Omental fat pad (tissue), 4 donors: ENCODE data around the gene ADAM15. TPM values are rescaled to one million over a fixed set of nuclear protein-coding genes. Genes with fewer than 3 reads are reported as not detected.
A peak's percentile ranks its signal among the peaks of the same experiment; 100 is the strongest.

Source experiments
- ATAC-seq: fragments of 150-250 bp; one replicate; pipeline ENCODE4 v1.9.1; 2016; ENCODE audit warnings: mild to moderate bottlenecking, moderate library complexity; ENCODE audit not compliant: low FRiP score
- DNase-seq: peaks from one replicate; pipeline ENCODE4 v3.0.0-alpha.2; 2019; ENCODE audit warnings: low spot score
- CTCF ChIP-seq, 3 donors: fragments of 450-650 bp; IDR thresholded peaks; one replicate each; pipeline ENCODE4 v1.5.1; 2016 to 2017; ENCODE audit warnings: antibody characterized with exemption in 3 of 3, mild to moderate bottlenecking in 3 of 3, moderate library complexity in 2 of 3
- total RNA-seq, 4 donors: library from RNA; depleted of rRNA; stranded (reverse); fragments of >200 nt; gene quantifications; one replicate each; pipeline ENCODE4 v1.1.0, GENCODE V29; 2016

Gene ADAM15
- total RNA-seq, 4 donors from 2014 or later, result 116 to 262 (median 157) TPM

GRCh38 chr1:155026154-155026553, 25.0 kb upstream of the ADAM15 start:
- ATAC-seq (no peak), DNase-seq (no peak)
- TF ChIP-seq CTCF (IDR thresholded peaks at IDR 0.05), result no peak

GRCh38 chr1:155026588-155026987, 24.5 kb upstream of the ADAM15 start:
- ATAC-seq (peak; percentile 19), DNase-seq (no peak)
- TF ChIP-seq CTCF (IDR thresholded peaks at IDR 0.05), result no peak

- ATAC-seq (no peak), DNase-seq (no peak)
- TF ChIP-seq CTCF (IDR thresholded peaks at IDR 0.05), result no peak
These were observed 21.4 kb upstream of the ADAM15 start for GRCh38 chr1:155029513-155030242.

GRCh38 chr1:155030243-155030795, 20.8 kb upstream of the ADAM15 start:
- TF ChIP-seq CTCF (IDR thresholded peaks at IDR 0.05), result no peak
- DNase-seq (no peak), ATAC-seq (no peak)

GRCh38 chr1:155030899-155031298, 20.2 kb upstream of the ADAM15 start:
- no peak for DNase-seq
- ATAC-seq, result no peak
- TF ChIP-seq CTCF (IDR thresholded peaks at IDR 0.05), result no peak

- DNase-seq (no peak), ATAC-seq (no peak)
- TF ChIP-seq CTCF (IDR thresholded peaks at IDR 0.05), result no peak
These were observed 18.2 kb upstream of the ADAM15 start for GRCh38 chr1:155032886-155033285.

GRCh38 chr1:155033524-155033923, 17.6 kb upstream of the ADAM15 start, which contains the start of the genes DCST1 and DCST2:
DCST1 (plus strand) TSS chr1:155033824; CDS start chr1:155034037, 213 bp downstream.
DCST2 (minus strand) TSS chr1:155033781; CDS start chr1:155033701, 80 bp downstream.
- ATAC-seq (no peak), DNase-seq (no peak)
- TF ChIP-seq CTCF (IDR thresholded peaks at IDR 0.05), result no peak
